Sciatic nerve (tissue), 2 donors: ENCODE results near the gene UBE2Q2. TPM values are rescaled to one million over a fixed set of nuclear protein-coding genes. Genes with fewer than 3 reads are reported as not detected.

Source experiments
- ATAC-seq: fragments of 200-7000 bp; cut with Tn5 transposase; one replicate; pipeline ENCODE4 v1.9.1; 2020; ENCODE audit warnings: mild to moderate bottlenecking, moderate library complexity
- DNase-seq: peaks from one replicate; pipeline ENCODE4 v3.0.0-alpha.2; 2020; ENCODE audit warnings: low spot score
- intact Hi-C: fragments of 100-400 bp; cut with DNase I; formaldehyde crosslinking; loops from one replicate; pipeline ENCODE4 v1.14.2; 2022
- total RNA-seq: library from RNA; stranded (reverse); fragmentation: NEBNext Ultra II Directional; extraction: Animal tissue kit (Norgen Biotek cat#: 25700); gene quantifications from one replicate; pipeline ENCODE4 v1.2.1, GENCODE V29; 2021
- donor health status: DM: no; HTN: no; CAD: no.
- donor health status: DM: no; HTN: no; CAD: no.

UBE2Q2 gene
- total RNA-seq, 1 donor from 2014 or later, result 34.1 TPM

GRCh38 chr15:75948761-75949296 lies 105.6 kb downstream of the UBE2Q2 start:
- no peak for ATAC-seq
- intact Hi-C loops, result no loop called here
- no peak for DNase-seq

Other genes starting within 250 kb of the UBE2Q2 start
- gene SNUPN, start 217.7 kb upstream of the UBE2Q2 start, total RNA-seq, result 23.7 TPM
- gene IMP3, start 203.2 kb upstream of the UBE2Q2 start, total RNA-seq, result 47.2 TPM
- 33.2 TPM for gene SNX33, start 195.5 kb upstream of the UBE2Q2 start, total RNA-seq
- gene CSPG4, start 130.6 kb upstream of the UBE2Q2 start, total RNA-seq, result 57.5 TPM
- gene FBXO22, start 60.4 kb downstream of the UBE2Q2 start, total RNA-seq, result 23.2 TPM
- 0.27 TPM for gene NRG4, start 169.0 kb downstream of the UBE2Q2 start, total RNA-seq
- gene TMEM266, start 216.5 kb downstream of the UBE2Q2 start, total RNA-seq, result 0.22 TPM